Measurements from ENCODE around the gene SERINC4.

Gene SERINC4

DNA sequence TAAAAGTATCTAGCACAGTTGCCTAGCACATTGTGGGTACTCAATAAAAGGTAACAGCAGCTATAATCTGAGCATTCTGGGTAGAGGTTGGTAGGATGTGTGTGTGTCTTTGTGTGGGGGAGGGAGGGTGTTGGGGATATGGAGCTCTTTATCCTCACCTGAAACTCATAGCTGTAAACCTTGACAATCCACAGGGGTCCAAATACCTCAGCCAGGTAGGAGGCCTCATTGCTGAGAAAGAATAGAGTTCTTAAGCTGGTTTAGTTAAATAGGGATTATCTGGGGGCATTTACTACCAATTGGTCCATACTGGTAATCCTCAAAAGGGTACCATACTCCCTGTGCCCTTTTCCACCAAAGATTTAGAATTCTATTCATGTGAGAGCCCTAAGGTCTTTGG is 4.0 kb downstream of the SERINC4 start:
- DNase-seq: no peak

DNA sequence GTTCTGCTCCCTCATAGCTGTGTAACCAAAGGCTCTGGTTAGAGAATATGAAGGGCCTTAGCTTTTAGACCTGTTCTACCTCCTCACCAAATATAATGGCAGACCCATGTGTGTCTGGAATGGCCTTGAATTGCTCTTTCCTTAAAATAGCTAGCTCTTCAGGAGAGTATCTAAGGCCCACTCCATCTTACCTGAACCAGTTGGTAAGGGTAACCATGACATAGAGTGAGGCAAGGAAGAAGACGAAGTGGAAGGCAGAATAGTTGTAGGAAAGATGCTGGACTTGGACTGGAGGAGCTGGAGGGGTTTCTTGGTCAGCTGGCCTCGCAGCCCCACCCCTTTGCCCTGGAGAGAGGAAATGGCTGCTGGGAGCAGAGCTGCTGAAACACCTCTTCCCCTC is 4.8 kb downstream of the SERINC4 start:
- DNase-seq: no peak

DNA sequence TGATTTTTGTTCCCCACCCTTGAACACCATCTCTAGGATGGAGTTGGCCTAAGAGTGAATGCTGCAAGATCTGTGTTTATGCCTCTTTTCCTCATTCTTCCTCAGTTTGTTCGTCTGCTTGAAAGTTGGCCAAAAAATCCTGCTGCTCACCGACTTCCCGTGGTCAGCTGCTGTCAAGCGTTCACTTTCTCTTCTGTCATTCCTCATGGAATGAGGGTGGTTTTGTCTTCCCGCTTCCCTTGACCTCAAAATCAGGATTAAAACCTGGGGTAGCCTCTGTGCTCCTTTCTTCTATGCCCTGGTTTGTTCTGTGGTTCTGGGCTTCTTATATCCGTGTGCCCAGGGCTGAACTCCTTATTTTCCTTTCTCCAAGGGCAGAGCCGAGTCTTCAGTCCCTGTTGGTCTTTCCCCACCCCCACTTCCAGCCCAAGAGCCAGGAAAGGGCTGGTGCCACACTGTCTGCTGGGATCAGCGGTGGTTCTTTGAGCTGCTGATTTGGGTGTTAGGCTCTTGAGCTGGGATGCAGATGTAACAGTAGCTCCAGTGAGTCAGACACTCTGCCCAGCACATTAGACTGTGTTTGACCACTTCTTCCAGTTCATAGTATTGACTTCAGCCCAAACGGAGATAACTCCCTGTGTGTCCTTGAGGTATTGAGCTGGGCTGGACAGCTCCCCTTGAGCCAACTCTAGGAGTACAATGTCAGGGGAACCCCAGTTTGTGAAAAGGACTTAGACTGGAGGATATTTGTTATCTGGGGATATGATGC is 5.6 kb downstream of the SERINC4 start:
- DNase-seq: no peak

DNA sequence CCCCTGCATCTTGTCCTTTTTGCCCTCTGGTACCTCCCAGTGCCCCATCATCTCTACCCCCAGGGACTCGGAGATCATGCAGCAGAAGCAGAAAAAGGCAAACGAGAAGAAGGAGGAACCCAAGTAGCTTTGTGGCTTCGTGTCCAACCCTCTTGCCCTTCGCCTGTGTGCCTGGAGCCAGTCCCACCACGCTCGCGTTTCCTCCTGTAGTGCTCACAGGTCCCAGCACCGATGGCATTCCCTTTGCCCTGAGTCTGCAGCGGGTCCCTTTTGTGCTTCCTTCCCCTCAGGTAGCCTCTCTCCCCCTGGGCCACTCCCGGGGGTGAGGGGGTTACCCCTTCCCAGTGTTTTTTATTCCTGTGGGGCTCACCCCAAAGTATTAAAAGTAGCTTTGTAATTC is 6.4 kb downstream of the SERINC4 start:
- DNase-seq: no peak

DNA sequence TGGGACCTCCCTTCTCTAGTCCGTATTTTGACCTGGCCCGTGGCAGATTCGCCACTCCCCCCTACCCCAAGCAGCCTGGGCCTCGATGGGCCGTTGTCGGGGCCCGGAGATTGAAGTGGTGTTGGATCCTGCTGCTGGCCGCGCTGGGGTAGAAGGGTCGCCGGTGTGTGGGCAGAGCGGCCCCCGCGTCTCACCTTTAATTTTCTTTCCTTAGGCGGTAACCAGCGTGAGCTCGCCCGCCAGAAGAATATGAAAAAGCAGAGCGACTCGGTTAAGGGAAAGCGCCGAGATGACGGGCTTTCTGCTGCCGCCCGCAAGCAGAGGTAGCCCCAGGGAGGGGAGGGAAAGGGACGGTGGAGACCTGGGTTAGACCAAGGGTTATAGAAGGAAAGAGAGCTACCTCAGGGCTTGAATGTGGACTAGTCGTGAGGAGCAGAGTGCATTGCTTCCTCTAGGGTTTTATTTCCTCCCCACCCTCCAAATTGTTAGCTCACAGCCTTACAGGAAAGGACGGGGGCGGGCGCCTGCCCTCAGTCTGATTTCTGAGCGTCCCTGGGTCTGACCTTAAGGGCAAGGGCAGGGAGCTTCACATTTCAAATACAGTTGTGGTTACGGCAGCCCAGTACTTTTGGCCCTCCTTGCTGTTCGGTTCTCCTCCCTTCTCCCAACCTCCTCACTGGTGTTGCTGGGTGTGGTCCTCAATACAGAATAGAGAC is 7.1 kb downstream of the SERINC4 start:
- peak in 1 of 2 experiments; percentile 22 for DNase-seq

DNA sequence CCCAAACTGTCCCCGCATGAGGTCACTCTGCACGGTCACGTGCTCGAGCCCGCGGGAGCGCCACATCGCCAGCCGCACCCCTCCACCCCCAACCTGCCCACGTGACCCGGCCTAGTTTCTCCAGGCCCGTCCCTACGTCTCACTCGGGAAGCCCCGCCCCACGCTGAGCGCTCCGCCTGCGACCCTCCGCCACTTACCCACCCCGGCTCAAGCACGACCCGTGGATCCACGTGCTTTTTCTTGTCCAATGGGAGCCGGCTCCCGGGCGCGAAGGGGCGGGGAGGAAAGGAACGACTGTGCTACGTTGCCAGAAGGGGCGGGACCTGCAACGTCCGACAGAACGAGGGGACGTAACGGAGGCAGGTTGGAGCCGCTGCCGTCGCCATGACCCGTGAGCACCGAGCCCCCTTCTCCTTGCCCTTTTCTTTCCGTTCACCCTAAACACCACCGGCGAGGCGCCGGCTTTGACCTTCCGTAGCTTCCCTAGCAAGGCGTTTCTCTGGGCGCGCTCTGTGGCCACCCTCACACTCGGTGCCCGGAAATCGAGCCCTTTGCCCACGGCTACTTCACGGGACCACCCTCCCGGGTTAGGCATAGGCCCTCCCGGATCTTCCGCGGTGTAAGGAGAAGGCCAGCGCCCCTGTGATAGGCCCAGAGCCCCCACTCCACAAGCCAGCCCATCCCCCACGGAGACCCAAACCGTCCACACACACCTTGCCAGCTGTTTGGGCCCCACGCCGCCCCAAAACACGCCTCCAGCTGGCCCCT is 7.8 kb downstream of the SERINC4 start, which contains the start of gene SERF2:
Gene SERF2, plus strand, starts transcription at position 328 of the 768 bp plus-strand sequence. Its CDS starts 57 bp downstream, at position 385.
- DNase-seq: peak; percentile 99 to 100

DNA sequence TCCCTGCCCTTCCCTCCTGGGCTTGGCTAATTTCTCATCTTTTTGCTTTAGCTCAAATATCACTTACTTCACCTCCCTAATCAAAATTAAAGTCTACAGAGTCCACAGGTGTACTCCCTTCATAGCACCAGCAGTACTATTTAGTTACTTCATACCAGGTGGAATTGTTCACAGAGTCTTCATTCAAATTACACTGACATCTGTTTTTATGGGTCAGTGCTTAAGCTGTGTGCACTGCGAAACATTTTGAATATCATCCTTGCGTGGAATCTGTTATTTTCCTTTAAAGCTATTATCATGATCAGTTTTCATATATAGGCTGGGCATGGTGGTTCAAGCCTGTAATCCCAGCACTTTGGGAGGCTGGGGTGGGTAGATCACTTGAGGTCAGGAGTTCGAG is 10.6 kb downstream of the SERINC4 start:
- peak; percentile 88 to 89 for DNase-seq

DNA sequence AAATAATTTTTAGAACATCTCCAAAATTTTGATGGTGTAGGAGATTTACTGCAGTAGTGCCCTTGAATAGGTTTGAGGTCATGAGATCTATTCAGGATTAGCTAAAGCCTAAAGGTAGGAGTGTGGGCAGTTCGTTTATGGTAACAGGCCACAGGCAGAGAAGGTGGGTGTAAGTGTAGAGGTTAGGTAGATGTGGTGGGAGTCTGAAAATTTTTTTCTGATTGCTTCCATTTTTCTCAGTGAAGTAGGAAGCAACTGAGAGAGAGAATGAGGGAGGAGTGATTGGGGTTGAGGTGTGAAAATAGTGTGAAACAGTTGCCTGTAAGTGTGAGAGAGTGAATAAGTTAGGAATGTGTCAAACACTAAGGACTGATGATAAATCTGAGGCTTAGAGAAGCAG is 21.0 kb downstream of the SERINC4 start:
- no peak for DNase-seq

DNA sequence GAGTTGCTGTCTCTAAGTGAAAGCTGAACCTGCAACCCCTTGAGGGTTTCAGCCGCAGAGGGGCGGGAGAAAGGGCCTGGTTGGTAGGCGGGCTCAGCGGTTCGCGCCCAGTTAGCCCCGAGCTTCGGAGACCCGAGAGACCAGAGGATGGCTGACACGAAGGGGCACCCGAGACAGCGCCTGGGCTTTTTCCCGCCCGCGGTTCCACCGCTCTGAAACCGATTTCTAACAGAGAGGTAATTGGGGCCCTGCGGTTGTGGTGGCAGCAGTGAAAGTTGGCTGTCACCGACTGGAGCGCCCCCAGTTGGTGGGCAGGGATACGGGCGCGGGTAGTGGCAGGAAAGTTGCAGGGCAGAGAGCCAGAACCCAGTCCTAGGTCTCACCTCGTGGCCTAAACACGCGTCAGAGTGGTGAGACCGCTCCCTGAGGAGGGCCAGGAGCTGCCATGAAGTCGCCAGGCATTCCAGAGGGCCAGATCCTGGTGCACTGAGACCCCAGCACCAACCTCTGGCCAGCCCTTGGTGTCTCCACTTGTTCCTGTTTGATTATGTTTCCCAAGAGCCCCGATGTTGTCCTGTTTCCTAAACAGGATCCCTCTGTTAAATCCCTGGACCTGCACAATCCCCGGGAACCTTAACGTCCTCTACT is 22.6 kb downstream of the SERINC4 start:
- peak; percentile 83 to 96 for DNase-seq

DNA sequence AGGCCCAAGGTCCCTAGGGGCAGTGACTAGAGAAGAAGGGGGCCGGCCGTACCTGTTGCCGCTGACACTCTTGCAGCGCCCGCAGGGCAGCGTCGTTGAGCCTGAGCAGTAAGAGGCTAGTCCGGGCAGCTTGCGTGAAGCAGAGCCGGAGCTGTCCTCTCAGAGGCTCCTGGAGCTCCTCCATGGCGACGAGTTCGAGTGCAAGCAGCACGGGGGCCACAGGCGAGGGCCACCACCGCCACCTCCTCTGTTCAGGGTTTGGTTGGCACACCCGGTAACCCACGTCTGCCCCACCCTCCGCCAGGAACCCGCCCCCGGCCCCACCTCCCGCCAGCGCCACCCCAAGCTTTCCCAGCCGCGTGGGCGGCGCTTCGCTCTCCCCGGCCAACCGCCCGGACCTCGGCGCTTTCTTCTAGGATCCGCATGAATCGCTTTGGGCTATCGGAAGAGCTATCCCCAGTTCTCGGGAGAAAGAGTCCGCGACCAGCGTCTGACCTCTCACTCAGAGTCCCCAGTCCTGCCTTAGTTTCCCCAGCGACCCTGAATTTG is 23.2 kb downstream of the SERINC4 start, which contains the start of gene ELL3:
Gene ELL3, minus strand, starts transcription at position 249 of the 549 bp plus-strand sequence. Its CDS starts 65 bp downstream, at position 184.
- DNase-seq: peak; percentile 83 to 92

DNA sequence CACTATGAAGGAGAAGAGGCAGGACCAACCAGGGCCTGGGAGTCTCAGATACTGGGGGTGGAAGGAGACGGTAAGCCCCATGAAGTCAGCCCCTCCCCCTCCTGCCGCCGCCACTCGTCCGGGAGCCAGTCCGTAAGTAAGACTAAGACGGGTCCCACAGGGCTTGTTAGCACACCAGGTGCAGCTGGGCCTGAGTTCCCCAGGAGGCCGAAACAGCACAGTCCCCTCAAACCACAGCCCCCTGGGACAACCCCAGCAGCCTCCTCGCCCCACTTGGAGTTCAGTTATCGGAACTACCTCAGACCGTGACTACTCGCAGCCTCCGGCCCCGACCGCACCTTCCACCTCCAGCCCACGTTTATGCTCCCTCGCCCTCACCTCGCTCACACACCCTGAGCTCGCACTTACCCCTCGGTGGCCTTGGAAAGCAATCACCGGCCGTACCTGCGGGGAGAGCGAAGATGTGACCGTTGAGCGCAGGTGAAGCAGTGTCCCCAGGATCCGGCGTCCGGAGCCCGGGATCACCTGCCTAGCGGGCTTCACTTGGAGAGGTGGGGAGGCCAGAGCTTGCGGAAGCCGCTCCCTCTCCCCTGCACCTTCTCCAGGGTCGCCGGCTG is 23.8 kb downstream of the SERINC4 start:
- peak; percentile 66 to 82 for DNase-seq

DNA sequence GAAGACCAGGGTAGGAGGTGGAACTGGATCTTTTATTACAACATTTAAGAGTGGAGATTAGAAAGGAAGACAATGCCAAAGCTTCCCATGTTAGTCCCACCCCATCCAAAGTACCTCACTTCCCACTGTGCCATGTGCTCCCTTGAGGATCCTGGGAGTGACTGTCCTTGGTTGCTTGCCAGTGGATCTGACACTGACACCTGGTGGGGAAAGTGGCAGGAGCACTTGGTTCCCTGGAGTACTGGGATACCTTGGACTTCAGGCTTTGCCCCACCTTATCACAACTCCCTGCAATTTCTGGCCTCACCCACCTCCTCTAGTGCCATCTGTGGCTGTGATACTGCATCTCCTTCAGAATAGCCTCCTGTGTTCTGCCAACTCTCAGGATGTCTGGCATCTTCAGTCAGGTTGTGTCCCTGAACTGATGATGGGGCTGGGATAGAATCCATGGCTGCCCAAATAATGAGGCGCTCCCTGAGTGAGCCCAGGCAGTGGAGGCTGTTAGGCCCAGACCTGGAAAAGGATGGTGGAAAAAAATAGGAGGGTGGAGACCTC is 24.5 kb downstream of the SERINC4 start:
- peak; percentile 70 to 84 for DNase-seq

DNA sequence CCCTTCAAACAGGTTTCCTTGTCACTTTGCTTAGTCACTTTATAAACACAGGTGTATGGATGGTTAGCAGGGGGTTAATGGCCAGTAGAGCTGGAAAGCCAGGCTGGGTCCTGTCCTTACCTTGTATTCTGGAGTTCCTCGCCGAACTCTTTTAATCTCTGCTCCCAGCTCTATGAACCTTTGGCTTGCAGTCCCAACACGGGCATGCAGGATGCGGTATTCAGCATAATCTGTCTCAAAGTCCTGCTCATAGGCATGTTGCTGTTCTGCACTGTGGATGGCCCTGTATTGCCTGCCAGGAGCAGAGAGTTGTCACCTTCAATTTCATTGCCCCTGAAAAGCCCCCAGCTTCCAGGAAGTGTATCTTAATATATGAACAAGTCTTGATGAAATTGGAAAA is 26.0 kb downstream of the SERINC4 start:
- no peak for DNase-seq

DNA sequence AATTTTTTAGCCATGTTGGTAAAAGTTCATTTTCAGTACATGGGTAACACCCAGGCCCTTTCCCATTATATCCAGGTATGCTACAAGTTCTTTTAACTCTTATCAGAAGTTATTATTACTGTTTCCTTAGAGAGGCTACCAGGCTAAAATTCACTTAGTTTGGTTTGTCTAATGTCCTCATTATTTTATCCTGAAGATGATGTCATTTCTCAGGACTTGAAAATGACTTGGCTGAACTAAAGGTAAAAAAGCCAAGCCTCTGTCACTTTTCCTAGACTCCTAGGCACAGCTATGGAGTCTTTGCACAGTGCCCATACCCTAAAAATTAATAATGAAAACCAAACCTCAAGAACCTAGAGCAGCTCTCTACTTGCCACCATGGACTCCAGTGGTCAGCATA is 27.4 kb downstream of the SERINC4 start:
- no peak for DNase-seq

DNA sequence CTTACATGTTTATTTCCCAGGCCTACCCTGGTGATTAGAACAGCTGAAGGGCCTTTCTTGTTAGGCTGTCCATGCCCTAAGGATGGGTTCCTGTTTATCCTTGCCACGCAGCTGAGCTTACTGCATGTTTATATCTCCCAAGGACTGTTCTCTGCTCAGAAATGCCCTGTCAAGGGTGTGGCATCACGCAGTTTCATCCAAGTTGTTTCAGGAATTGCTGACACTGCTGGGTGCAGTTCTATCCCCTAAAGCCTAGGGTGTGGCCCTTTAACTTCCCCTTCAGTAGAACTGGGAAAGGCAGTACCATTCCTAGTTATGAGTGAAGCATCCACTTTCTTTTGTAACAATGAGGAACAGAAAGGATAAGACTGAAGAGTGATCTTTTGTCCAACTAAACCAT is 28.2 kb downstream of the SERINC4 start:
- no peak for DNase-seq

DNA sequence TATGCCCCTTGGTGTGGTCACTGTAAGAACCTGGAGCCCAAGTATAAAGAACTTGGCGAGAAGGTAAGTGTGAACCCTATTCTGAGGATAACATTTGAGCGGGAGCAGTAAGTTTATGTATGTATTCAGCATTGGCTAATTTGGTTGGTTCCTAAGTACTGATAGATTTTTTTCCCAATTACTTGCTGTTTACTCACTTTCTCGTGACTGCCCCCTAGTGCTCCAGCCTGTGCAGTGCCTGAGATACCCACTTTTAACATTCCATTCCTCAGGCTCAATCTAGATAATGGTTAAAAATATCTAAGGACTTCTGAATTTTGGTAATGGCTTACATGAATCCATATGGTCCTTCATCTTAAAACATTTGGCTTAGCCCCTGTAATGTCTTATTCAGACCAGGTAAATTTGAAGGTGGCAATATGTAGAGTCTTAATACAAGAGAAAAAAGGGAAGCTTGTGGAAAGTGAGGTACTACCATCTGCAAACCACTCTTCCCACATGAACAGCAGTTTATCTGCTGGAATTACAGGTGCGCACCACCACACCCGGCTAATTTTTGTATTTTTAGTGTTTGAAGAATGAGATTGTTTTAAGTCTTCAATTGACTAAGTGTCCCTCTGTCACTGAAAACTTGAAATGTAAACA is 30.3 kb downstream of the SERINC4 start:
- DNase-seq: peak in 1 of 2 experiments; percentile 63

DNA sequence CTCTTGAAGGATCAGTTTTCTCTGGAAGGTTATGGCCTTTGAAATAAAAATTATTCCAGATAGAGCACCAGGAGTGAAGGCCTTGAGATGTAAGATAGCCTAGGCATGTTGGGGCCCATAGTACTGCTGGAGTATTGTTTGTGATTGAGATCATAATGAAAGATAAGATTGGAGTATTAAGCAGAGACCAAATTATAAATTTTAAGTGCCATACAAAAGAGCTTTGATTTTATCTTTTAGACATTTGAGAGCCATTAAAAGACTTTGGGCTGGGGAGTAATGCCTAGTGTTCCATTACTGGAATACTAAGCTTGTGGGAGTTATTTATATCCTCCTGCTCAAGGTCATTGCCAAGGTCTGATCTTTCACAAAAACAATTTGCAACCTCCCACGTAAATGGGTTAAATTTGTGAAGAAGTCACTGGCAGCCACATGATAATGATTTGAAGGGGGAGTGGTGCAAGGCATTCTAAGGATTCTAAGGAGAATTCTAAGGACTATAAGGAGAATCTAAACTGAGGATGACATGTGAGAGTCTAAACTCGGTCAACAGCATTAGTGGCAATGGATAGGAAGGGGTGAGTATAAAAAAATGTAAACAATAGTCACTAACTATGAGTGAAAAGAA is 36.1 kb downstream of the SERINC4 start:
- DNase-seq: no peak

DNA sequence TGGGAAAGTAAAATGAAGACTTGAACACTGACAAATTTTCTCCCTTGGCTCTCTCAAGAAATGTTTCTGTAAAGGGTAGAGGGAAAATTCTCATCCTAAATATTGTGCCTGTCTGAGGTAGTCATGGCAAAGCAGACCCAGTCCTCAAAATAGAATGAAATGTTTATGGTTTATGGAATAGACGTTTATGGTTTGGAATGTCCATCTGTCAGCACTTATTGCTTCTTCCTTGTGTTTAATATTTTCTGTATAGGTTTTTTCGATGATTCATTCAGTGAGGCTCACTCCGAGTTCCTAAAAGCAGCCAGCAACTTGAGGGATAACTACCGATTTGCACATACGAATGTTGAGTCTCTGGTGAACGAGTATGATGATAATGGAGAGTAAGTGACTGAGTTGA is 37.2 kb downstream of the SERINC4 start:
- no peak for DNase-seq

DNA sequence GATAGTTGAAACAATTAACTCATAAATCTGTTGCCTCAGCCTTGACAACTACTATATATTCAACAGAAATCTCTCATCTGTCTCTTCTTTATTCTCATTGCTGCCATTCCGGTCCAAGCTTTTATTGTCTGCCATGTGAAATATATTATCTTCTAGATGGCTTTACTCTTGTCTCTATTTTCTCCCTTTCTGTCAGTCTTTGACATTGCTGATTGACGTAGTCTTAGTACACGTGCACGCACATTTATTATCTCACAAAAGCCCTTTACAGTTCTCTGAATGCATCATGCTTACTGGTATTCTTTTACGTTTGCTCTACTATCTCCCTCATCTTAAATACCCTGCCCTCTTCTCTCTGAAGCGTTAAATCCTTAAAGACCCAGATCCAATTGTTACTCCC is 48.1 kb downstream of the SERINC4 start:
- no peak for DNase-seq

DNA sequence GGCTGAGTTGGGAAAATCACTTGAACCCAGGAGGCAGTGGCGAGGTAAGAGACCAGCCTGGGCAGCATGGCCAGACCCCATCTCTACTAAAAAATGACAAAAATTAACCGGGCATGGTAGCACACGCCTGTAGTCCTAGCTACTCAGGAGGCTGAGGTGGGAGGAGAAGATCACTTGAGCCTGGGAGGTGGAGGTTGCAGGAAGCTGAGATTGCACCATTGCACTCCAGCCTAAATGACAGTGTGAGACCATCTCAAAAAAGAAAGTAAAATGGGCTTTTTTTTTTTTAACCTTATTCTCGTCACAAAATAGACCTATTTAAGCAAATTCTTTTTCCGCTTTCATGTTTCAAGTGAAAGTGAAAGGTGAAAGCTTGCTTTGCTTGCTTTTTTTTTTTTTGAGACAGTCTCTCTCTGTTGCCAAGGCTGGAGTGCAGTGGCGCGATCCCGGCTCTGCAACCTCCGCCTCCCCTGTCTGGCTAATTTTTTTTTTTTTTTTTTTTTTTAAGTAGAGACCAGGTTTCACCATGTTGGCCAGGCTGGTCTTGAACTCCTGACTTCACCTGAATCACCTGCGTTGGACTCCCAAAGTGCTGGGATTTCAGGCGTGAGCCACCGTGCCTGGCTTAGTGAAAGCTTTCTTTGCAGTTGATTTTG is 50.2 kb downstream of the SERINC4 start:
- DNase-seq: no peak

Measured in NCI-H526 (cell line).